ENCODE measurements around the gene TPPP3.
A peak's percentile ranks its signal among the peaks of the same experiment; 100 is the strongest.

The TPPP3 gene

DNA sequence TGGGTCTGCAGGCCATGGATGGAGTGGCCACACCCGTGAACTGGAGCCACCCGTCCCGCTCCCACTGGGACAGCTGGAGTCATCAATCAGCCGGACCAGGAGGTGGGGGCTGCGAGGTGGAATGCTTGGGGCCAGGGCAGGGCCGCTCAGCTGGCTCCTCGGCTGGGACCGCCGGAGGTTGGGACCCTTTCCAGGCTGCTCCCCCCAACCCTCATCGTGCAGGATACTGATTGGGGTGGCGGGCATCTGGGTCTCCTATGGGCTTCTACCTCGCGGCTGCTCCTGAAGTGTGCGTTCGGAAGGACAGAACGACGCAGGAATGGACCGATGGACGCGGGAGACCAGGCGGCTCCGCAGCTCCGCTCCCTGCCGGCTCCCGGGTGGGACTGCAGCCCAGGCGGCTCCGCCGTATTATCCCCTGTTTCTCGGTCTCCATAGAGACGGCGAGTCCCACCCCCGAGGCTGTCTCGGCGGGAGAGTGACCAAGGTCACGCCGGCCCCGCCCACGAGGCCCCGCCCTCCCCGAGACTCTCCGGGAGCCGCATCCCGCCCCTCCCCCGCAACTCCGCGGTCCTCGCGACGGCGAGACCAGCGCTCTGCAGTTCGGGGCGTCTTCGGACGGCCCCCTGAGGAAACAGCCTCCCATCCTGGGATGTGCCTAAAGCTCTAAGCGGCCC is at the start of gene TPPP3:
Gene TPPP3 (minus strand): TSS at position 388 of the 677 bp plus-strand sequence. CDS start 2,387 bp downstream, outside the sequence.
- peak; percentile 37 for DNase-seq

- DNase-seq: no peak
These were observed 49.4 kb upstream of the TPPP3 start for GRCh38 chr16:67442581-67443255.

DNA sequence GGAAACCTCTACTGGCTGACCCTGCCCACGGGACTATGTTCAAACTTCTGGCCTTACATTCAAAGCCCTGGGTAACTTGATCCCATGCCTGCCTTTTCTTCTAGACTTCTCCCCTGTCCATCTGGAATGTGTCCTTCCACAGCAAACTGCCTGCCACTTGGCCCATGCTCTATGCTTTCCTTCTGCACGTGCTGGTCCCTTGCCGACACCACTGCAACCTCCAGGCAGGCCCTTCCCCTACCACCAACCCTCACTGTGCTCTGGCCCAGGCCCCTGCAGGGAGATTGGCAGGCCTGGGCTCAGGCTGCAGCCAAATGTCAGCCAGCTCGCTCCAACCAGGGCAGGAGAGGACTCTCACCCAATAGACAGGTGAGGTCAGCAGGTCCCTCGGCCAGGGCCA is 48.6 kb upstream of the TPPP3 start:
- no peak for DNase-seq

- no peak for DNase-seq
These were observed 48.0 kb upstream of the TPPP3 start for GRCh38 chr16:67441271-67441753.

DNA sequence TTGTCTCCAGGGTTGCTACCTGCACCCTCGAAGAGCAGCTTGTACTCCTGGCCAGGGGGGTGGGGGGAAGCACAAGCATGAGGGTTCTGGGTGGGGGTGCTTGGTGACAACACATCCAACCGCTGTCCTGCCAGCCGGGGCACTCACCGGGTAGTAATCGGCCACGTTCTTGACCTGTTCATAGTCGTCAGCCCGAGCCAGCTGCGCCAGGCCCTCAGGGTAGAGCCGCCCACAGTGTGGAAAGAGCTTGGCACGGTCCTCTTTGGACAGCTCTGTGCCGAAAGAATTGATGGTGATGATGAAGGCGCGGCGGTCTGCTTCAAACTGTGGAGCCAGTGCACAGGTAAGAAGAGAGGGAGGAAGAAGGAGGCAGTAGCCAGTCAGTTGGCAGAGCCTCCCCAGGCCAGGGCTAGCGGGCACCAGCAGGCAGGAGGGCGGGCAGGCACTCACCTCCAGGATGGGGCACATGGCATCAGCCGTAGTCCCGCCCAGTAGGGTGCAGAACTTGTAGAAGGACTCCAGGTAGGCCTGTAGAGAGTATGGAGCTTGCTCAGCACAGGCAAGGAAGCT is 45.6 kb upstream of the TPPP3 start:
- DNase-seq: no peak

GRCh38 chr16:67438098-67438791 is 44.9 kb upstream of the TPPP3 start:
- no peak for DNase-seq

- peak; percentile 51 for DNase-seq
These were observed 44.2 kb upstream of the TPPP3 start for GRCh38 chr16:67437513-67437912.

DNA sequence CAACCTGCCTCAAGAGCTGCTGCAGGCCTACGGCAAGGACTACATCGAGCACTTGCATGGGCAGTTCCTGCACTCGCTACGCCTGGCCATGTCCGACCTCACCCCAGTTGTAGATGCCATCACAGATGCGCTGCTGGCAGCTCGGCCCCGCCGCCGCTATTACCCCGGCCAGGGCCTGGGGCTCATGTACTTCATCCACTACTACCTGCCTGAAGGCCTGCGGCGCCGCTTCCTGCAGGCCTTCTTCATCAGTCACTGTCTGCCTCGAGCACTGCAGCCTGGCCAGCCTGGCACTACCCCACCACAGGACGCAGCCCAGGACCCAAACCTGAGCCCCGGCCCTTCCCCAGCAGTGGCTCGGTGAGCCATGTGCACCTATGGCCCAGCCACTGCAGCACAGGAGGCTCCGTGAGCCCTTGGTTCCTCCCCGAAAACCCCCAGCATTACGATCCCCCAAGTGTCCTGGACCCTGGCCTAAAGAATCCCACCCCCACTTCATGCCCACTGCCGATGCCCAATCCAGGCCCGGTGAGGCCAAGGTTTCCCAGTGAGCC is 43.4 kb upstream of the TPPP3 start:
- DNase-seq: no peak

DNA sequence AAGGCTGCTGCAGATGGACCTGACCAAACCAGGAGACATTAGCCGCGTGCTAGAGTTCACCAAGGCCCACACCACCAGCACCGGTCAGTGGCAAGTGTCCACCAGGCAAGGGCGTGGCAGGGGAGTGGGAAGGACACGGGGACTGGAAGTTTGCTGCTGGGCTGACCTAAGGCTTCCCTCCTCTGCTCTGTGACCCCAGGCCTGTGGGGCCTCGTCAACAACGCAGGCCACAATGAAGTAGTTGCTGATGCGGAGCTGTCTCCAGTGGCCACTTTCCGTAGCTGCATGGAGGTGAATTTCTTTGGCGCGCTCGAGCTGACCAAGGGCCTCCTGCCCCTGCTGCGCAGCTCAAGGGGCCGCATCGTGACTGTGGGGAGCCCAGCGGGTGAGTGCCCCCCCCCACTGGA is 42.5 kb upstream of the TPPP3 start:
- DNase-seq: no peak

- no peak for DNase-seq
These were observed 39.9 kb upstream of the TPPP3 start for GRCh38 chr16:67433131-67433719.

- no peak for DNase-seq
These were observed 39.2 kb upstream of the TPPP3 start for GRCh38 chr16:67432506-67432890.

GRCh38 chr16:67431775-67432505 is 38.6 kb upstream of the TPPP3 start:
- no peak for DNase-seq

- DNase-seq: no peak
These were observed 37.9 kb upstream of the TPPP3 start, which contains the start of gene HSD11B2 for GRCh38 chr16:67430977-67431774. HSD11B2 (plus strand) TSS chr16:67431121; CDS start chr16:67431249, 128 bp downstream.

DNA sequence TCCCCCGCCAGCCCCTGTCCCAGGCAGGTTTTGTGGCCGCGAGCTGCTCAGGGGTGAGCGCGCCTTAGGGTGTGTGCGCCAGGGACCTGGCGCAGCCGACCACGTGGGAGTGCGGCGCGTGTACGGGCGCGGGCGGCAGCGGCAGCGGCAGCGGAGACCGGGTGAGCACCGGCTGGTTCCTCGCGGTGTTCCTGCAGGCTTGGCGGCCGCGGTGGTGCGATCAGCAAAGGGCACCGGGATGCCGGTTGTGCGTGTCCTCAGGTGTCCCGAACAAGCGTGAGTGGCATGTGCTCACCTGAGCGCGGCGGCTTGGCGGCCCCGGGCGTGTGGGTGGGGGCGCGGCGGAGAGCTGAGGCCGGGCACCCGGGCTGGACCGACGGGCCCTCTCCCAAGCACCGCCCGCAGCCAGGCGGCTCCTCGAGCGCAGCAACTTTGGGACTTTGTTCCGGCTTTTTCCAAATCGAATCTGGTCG is 37.2 kb upstream of the TPPP3 start:
- DNase-seq: peak; percentile 16

DNA sequence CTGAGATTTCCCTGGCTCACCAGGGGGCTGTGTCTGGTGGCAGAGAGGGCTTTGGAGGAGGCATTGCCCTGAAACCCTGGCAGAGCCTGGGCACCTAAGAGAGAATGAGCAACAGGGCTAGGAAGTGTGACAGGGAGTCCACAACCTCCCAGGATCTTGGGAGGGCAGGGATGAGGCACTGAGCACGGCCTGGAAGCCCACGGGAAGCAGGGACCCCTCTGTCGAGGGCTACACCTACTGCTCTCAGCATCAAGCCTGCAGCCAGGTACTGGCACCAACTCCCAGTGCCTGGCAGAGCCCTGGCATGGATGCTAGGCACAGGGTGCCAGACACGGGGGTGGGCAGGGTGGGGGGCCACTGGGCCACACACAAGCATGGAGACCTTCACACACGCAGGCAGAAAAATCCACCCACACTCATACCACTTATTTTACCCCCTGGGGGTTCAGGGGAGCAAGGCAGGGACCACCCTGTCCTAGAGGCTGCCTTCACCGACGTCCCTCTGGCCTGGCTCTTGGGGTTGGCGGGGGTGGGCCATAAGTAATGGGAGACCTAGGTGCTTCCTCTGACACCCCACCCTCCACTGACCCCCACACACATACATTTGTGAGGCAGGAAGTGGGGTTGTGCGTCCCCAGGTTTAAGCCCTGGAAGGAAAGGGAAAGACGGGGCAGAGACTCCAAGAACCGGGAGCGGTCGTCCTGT is 36.7 kb upstream of the TPPP3 start:
- no peak for DNase-seq

- no peak for DNase-seq
These were observed 35.9 kb upstream of the TPPP3 start for GRCh38 chr16:67429053-67429798.

DNA sequence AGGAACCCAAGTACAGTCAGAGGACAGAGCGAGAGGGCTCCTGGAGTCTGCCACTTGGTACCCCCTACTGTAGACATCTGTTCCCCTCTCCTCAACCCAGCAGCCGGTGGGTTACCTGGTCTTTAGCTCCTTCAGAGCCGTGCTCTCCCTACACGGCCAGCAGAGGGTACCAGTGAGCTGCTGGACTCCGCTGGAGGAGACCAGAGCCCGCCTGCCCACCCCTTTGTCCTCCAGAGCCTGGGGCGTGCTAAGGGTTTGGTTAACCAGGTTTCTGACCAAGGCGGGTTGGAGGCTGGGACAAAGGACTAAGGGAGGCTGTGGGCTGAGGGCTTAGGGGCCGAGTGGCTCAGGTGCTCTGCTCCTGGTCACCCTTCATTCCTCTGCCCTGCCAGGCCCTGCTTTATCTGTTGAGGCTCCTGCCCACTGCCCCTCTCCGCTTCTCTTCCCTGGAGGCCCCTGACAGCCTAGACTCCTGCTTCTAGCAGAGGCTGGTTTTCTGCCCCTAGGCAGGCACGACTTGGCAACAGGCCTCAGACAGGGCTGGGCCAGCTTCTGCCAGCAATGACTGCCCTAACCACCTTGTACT is 34.9 kb upstream of the TPPP3 start:
- DNase-seq: peak; percentile 69

DNA sequence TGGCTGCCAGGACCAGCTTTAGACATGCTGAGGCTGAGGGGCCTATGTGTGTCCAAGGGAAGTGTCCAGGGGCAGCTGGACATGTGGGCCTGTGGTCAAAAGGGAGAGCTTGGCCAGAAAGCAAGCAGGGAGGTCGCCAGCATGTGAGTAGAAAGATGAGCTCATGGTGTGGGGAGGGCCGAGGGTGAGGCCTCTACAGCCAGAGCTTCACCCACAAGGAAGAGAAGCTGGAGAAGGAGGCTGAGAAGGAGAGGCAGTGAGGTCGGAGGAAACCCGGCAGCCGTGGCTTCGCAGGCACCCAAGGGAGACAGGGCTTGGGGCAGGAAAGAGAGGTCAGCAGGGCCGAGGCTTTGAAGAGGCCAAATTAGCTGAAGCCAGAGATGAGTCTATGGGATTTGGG is 33.7 kb upstream of the TPPP3 start:
- DNase-seq: no peak

DNA sequence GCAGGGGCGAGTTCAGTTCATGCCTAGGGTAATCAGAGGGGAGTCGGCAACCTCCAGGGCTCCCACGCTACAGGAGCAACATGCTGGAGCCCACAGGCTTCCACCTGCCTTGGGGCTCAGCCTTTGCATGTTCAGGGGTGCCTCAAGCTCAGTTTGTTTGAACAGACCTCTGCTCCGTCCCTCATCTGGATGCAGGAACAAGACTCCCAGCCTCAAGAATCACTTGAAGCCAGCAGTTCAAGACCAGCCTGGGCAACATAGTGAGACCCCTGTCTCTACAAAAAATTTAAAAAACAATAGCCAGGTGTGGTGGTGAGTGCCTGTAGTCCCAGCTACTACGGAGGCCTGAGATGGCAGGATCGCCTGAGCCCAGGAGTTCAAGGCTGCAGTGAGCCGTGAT is 32.7 kb upstream of the TPPP3 start:
- no peak for DNase-seq

Data from activated CD4-positive, alpha-beta T cell treated with anti-CD3 and anti-CD28 coated beads, Interleukin-2, Interleukin-6, amounts not matched to agents 100 ng/mL and 50 ng/mL, durations not matched to agents 16 hours and 8 hours (primary cell).